Vagina (tissue), 2 donors: ENCODE data around the gene ARRDC4. TPM values are rescaled to one million over a fixed set of nuclear protein-coding genes. Genes with fewer than 3 reads are reported as not detected.

ENCODE experiments used
- DNase-seq, 2 donors: peaks; one replicate each; pipeline ENCODE4 v3.0.0-alpha.2; 2017; ENCODE audit errors: extremely low spot score in 2 of 2
- H3K27ac ChIP-seq: fragments of 200-600 bp; sonication (generic); one replicate; pipeline ENCODE4 v1.5.1; 2019
- H3K27me3 ChIP-seq: fragments of 200-600 bp; sonication (generic); one replicate; pipeline ENCODE4 v1.5.1; 2019
- H3K36me3 ChIP-seq, 2 donors: fragments of 200-600 bp; sonication (generic); one replicate each; pipeline ENCODE4 v1.5.1; 2017 to 2019
- H3K4me1 ChIP-seq: fragments of 200-600 bp; sonication (generic); one replicate; pipeline ENCODE4 v1.5.1; 2019
- H3K4me3 ChIP-seq, 2 donors: fragments of 200-600 bp; sonication (generic); 1 replicate in 1 of 2; 2 replicates in 1 of 2; pipeline ENCODE4 v1.5.1; 2016 to 2019
- H3K9me3 ChIP-seq: fragments of 200-600 bp; sonication (generic); one replicate; pipeline ENCODE4 v1.5.1; 2019
- POLR2A ChIP-seq, 2 donors: fragments of 450-650 bp; IDR thresholded peaks; one replicate each; pipeline ENCODE4 v1.6.1; 2017; ENCODE audit warnings: antibody characterized with exemption in 2 of 2, mild to moderate bottlenecking in 2 of 2, moderate library complexity in 2 of 2
- POLR2AphosphoS5 ChIP-seq, 2 donors: sonication (generic); formaldehyde crosslinking; IDR thresholded peaks; one replicate each; pipeline ENCODE4 v1.9.0; 2017; ENCODE audit warnings: antibody characterized with exemption in 2 of 2, mild to moderate bottlenecking in 2 of 2, low read depth in 1 of 2; ENCODE audit not compliant: insufficient read depth in 1 of 2
- intact Hi-C: fragments of 100-400 bp; cut with DNase I; formaldehyde crosslinking; loops from one replicate; pipeline ENCODE4 v1.15.1; 2023
- total RNA-seq: library from RNA; depleted of rRNA; stranded (reverse); fragments of >200 nt; gene quantifications from one replicate; pipeline ENCODE4 v1.2.3, GENCODE V29; 2016
- TF ChIP-seq, protein P1 (sequence below), 3 experiments: fragments of 450-650 bp in 2 of 3; fragments of 200-600 bp in 1 of 3; sonication (generic) in 1 of 3; IDR thresholded peaks; one replicate each; pipeline ENCODE4 v1.5.1; 2017 to 2019; ENCODE audit warnings: antibody characterized with exemption in 3 of 3, mild to moderate bottlenecking in 2 of 3, moderate library complexity in 2 of 3

Gene ARRDC4
- total RNA-seq, 1 donor from 2014 or later = 35.8 TPM

GRCh38 chr15:98003996-98004395 lies 43.5 kb downstream of the ARRDC4 start:
- Histone ChIP-seq H3K36me3 (no peaks in the 10 kb centered on the region), H3K4me1 (peaks cover 5% of the 10 kb centered on the region), H3K27me3 (no peaks in the 10 kb centered on the region), H3K27ac (no peak overlapping the region), H3K9me3 (no peaks in the 10 kb centered on the region), H3K4me3 (no peak overlapping the region)
- no peak for DNase-seq
- no peak for TF ChIP-seq POLR2AphosphoS5 (IDR thresholded peaks at IDR 0.05; ENCODE audit: insufficient read depth in 1 of 2, low read depth in 1 of 2)
- TF ChIP-seq, protein P1, sequence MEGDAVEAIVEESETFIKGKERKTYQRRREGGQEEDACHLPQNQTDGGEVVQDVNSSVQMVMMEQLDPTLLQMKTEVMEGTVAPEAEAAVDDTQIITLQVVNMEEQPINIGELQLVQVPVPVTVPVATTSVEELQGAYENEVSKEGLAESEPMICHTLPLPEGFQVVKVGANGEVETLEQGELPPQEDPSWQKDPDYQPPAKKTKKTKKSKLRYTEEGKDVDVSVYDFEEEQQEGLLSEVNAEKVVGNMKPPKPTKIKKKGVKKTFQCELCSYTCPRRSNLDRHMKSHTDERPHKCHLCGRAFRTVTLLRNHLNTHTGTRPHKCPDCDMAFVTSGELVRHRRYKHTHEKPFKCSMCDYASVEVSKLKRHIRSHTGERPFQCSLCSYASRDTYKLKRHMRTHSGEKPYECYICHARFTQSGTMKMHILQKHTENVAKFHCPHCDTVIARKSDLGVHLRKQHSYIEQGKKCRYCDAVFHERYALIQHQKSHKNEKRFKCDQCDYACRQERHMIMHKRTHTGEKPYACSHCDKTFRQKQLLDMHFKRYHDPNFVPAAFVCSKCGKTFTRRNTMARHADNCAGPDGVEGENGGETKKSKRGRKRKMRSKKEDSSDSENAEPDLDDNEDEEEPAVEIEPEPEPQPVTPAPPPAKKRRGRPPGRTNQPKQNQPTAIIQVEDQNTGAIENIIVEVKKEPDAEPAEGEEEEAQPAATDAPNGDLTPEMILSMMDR (IDR thresholded peaks at IDR 0.05) = no peak
- no peak for TF ChIP-seq POLR2A (IDR thresholded peaks at IDR 0.05)
- intact Hi-C loops = no loop called here

DNA sequence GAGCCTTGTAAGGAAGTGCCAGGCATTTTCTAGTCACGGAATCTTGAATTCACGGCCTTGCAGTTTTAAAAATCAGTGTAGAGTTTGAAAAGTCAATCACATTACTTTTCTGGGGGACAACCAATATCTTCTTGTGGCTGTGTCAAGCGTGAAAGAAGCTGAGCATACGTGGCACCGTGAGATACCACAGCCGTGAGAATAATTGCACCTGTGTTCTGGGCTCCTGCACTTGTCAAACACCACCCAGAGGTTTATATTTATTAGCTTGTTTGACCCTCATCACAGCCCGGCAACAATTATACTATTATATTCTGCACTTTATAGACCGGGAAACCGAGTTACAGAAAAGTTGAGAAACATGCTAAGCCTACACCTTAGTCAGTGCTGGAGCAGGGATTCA lies 45.2 kb downstream of the ARRDC4 start:
- Histone ChIP-seq H3K9me3 (no peaks in the 10 kb centered on the region), H3K36me3 (no peaks in the 10 kb centered on the region), H3K4me3 (no peak overlapping the region), H3K4me1 (no peaks in the 10 kb centered on the region), H3K27me3 (no peaks in the 10 kb centered on the region), H3K27ac (no peak overlapping the region)
- TF ChIP-seq, protein P1 (IDR thresholded peaks at IDR 0.05) = no peak
- TF ChIP-seq POLR2AphosphoS5 (IDR thresholded peaks at IDR 0.05; ENCODE audit: insufficient read depth in 1 of 2, low read depth in 1 of 2) (no peak), POLR2A (IDR thresholded peaks at IDR 0.05) (no peak)
- intact Hi-C loops = no loop called here
- DNase-seq = no peak

- no peaks in the 10 kb centered on the region for H3K9me3 ChIP-seq
- H3K27me3 ChIP-seq = no peaks in the 10 kb centered on the region
- H3K4me1 ChIP-seq = no peaks in the 10 kb centered on the region
- intact Hi-C loops = no loop called here
- H3K27ac ChIP-seq = no peak overlapping the region
- H3K4me3 ChIP-seq = no peak overlapping the region
- DNase-seq = no peak
- no peaks in the 10 kb centered on the region for H3K36me3 ChIP-seq
- TF ChIP-seq, protein P1 (IDR thresholded peaks at IDR 0.05) = no peak
- TF ChIP-seq POLR2AphosphoS5 (IDR thresholded peaks at IDR 0.05; ENCODE audit: insufficient read depth in 1 of 2, low read depth in 1 of 2) (no peak), POLR2A (IDR thresholded peaks at IDR 0.05) (no peak)
Observed at GRCh38 chr15:98009169-98009568, 48.7 kb downstream of the ARRDC4 start.

GRCh38 chr15:98009971-98010370 lies 49.5 kb downstream of the ARRDC4 start:
- Histone ChIP-seq H3K27ac (no peak overlapping the region), H3K9me3 (no peaks in the 10 kb centered on the region), H3K36me3 (no peaks in the 10 kb centered on the region), H3K27me3 (no peaks in the 10 kb centered on the region), H3K4me1 (no peaks in the 10 kb centered on the region), H3K4me3 (no peak overlapping the region)
- TF ChIP-seq, protein P1 (IDR thresholded peaks at IDR 0.05) = no peak
- no peak for TF ChIP-seq POLR2A (IDR thresholded peaks at IDR 0.05)
- no peak for TF ChIP-seq POLR2AphosphoS5 (IDR thresholded peaks at IDR 0.05; ENCODE audit: insufficient read depth in 1 of 2, low read depth in 1 of 2)
- DNase-seq = no peak
- intact Hi-C loops = no loop called here

- H3K9me3 ChIP-seq = no peaks in the 10 kb centered on the region
- no peaks in the 10 kb centered on the region for H3K36me3 ChIP-seq
- H3K4me1 ChIP-seq = no peaks in the 10 kb centered on the region
- H3K27me3 ChIP-seq = no peaks in the 10 kb centered on the region
- no peak for DNase-seq
- no peak overlapping the region for H3K27ac ChIP-seq
- no peak overlapping the region for H3K4me3 ChIP-seq
- intact Hi-C loops = no loop called here
- TF ChIP-seq, protein P1 (IDR thresholded peaks at IDR 0.05) = no peak
- TF ChIP-seq POLR2AphosphoS5 (IDR thresholded peaks at IDR 0.05; ENCODE audit: insufficient read depth in 1 of 2, low read depth in 1 of 2) (no peak), POLR2A (IDR thresholded peaks at IDR 0.05) (no peak)
Observed at GRCh38 chr15:98012354-98012753, 51.9 kb downstream of the ARRDC4 start.
